Stimulated activated CD8-positive, alpha-beta memory T cell treated with anti-CD3 and anti-CD28 coated beads, Interleukin-4, amount 100 ng/mL, for 1 hour (primary cell): Measurements from ENCODE around the gene ANKUB1.

Source experiments
- DNase-seq, 2 donors: peaks; one replicate each; pipeline ENCODE4 v3.0.0-alpha.2; 2020; ENCODE audit warnings: low read depth in 2 of 2, low spot score in 1 of 2

ANKUB1 gene

GRCh38 chr3:149713730-149714654 lies 78.4 kb downstream of the ANKUB1 start:
- DNase-seq = no peak
